ENCODE measurements around the gene TMEFF2.

Gene TMEFF2

GRCh38 chr2:192186806-192187205 lies 7.9 kb downstream of the TMEFF2 start:
- DNase-seq (ENCODE audit: low read depth, low spot score): no peak
- no peak overlapping the region for H3K27ac ChIP-seq

- H3K27ac ChIP-seq: no peak overlapping the region
- DNase-seq (ENCODE audit: low read depth, low spot score): no peak
Measured at GRCh38 chr2:192184349-192184748, 10.4 kb downstream of the TMEFF2 start.

GRCh38 chr2:192183296-192183695 lies 11.4 kb downstream of the TMEFF2 start:
- DNase-seq (ENCODE audit: low read depth, low spot score): no peak
- H3K27ac ChIP-seq: no peak overlapping the region

- DNase-seq (ENCODE audit: low read depth, low spot score): no peak
- H3K27ac ChIP-seq: no peak overlapping the region
Measured at GRCh38 chr2:192166946-192167345, 27.8 kb downstream of the TMEFF2 start.

GRCh38 chr2:192165842-192166241 lies 28.9 kb downstream of the TMEFF2 start:
- DNase-seq (ENCODE audit: low read depth, low spot score): no peak
- no peak overlapping the region for H3K27ac ChIP-seq

- no peak for DNase-seq (ENCODE audit: low read depth, low spot score)
- H3K27ac ChIP-seq: no peak overlapping the region
Measured at GRCh38 chr2:192162392-192163042, 32.2 kb downstream of the TMEFF2 start.

GRCh38 chr2:192161656-192162290 lies 33.0 kb downstream of the TMEFF2 start:
- DNase-seq (ENCODE audit: low read depth, low spot score): no peak

GRCh38 chr2:192159736-192160135 lies 35.0 kb downstream of the TMEFF2 start:
- no peak for DNase-seq (ENCODE audit: low read depth, low spot score)
- H3K27ac ChIP-seq: no peak overlapping the region

More at GRCh38 chr2:192161656-192162290, 33.0 kb downstream of the TMEFF2 start:
- no peak overlapping the region for H3K27ac ChIP-seq

- DNase-seq (ENCODE audit: low read depth, low spot score): no peak
- H3K27ac ChIP-seq: no peak overlapping the region
Measured at GRCh38 chr2:192159208-192159607, 35.5 kb downstream of the TMEFF2 start.

GRCh38 chr2:192157776-192158175 lies 37.0 kb downstream of the TMEFF2 start:
- DNase-seq (ENCODE audit: low read depth, low spot score): no peak

GRCh38 chr2:192155511-192156118 lies 39.1 kb downstream of the TMEFF2 start:
- no peak for DNase-seq (ENCODE audit: low read depth, low spot score)
- H3K27ac ChIP-seq: no peak overlapping the region

More at GRCh38 chr2:192157776-192158175, 37.0 kb downstream of the TMEFF2 start:
- no peak overlapping the region for H3K27ac ChIP-seq

GRCh38 chr2:192153561-192153960 lies 41.2 kb downstream of the TMEFF2 start:
- H3K27ac ChIP-seq: no peak overlapping the region
- DNase-seq (ENCODE audit: low read depth, low spot score): no peak

GRCh38 chr2:192151853-192152252 lies 42.9 kb downstream of the TMEFF2 start:
- no peak overlapping the region for H3K27ac ChIP-seq
- DNase-seq (ENCODE audit: low read depth, low spot score): no peak

GRCh38 chr2:192150166-192150565 lies 44.6 kb downstream of the TMEFF2 start:
- no peak overlapping the region for H3K27ac ChIP-seq
- no peak for DNase-seq (ENCODE audit: low read depth, low spot score)

- DNase-seq (ENCODE audit: low read depth, low spot score): no peak
- no peak overlapping the region for H3K27ac ChIP-seq
Measured at GRCh38 chr2:192148620-192149321, 46.0 kb downstream of the TMEFF2 start.

GRCh38 chr2:192148241-192148619 lies 46.5 kb downstream of the TMEFF2 start:
- H3K27ac ChIP-seq: no peak overlapping the region
- DNase-seq (ENCODE audit: low read depth, low spot score): no peak

GRCh38 chr2:192146069-192147015 lies 48.4 kb downstream of the TMEFF2 start:
- H3K27ac ChIP-seq: no peak overlapping the region
- DNase-seq (ENCODE audit: low read depth, low spot score): peak; percentile 16

GRCh38 chr2:192145496-192145895 lies 49.2 kb downstream of the TMEFF2 start:
- no peak for DNase-seq (ENCODE audit: low read depth, low spot score)

GRCh38 chr2:192140236-192140839 lies 54.4 kb downstream of the TMEFF2 start:
- no peak overlapping the region for H3K27ac ChIP-seq
- no peak for DNase-seq (ENCODE audit: low read depth, low spot score)

More at GRCh38 chr2:192145496-192145895, 49.2 kb downstream of the TMEFF2 start:
- no peak overlapping the region for H3K27ac ChIP-seq

All from epithelial cell of prostate (primary cell).